Measurements from ENCODE around the gene C2orf74. TPM values are rescaled to one million over a fixed set of nuclear protein-coding genes. Genes with fewer than 3 reads are reported as not detected.

C2orf74 gene
- total RNA-seq (2014; rRNA removed; shearing (Covaris generic)) (4.3 and 5.7 TPM in 2 replicates), polyA plus RNA-seq (2016; fragmentation: Nextera tagmentation; extraction: Ambion mirVana) (18.2 and 21.5 TPM in 2 replicates)
- long read RNA-seq, transcript C2orf74-202 (4 exons, 879 nt): major isoform, 6 of 10 reads
- long read RNA-seq, partial matches to known transcripts: 0 of 10 reads
- long read RNA-seq, other reads (novel, unspliced or antisense): 3 of 10 reads

DNA sequence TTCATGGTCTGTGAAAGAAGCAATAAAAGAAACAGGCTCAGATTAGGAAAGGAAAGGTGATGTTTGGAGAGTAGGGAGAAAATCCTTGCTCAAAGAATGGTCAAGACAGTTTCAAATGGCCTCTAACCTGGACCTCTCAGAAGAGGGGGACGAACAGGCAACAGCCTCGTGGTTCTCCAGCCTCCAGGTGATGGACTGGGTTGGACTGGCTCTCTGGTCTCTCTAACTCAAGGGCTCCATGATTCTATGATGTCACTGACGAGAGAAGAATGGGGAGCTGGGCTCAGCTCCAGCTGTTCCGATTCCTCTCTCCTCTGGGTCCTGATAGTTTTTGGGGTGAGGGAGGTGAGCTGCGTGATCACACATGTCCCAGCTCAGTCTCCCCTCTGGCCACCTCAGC is at the start of gene C2orf74:
Gene C2orf74, plus strand, starts transcription at position 301 of the 400 bp plus-strand sequence. CDS start 327 bp downstream, outside the sequence.
- H3K4me2 ChIP-seq: no peak within 1 kb of the TSS
- Mint-ChIP-seq H3K4me3 (no peak within 1 kb of the TSS), H3K9me3 (no peaks in the 10 kb centered on the region), H3K36me3 (ENCODE audit: low read depth) (peaks cover 24% of the 10 kb centered on the region), H3K4me1 (no peaks in the 10 kb centered on the region), H3K27ac (no peak within 1 kb of the TSS), H3K27me3 (ENCODE audit: insufficient read depth, low read depth, poor library complexity) (peaks cover 1% of the 10 kb centered on the region)
- H3K36me3 ChIP-seq (ENCODE audit: insufficient read depth): no peaks in the 10 kb centered on the region; the same call in 1 of the 2 replicates
- ATAC-seq (no peak), DNase-seq (ENCODE audit: low spot score) (no peak)
- no peak within 1 kb of the TSS for H3K4me3 ChIP-seq
- no peaks in the 10 kb centered on the region for H3K4me1 ChIP-seq (ENCODE audit: insufficient read depth)
- H3K27me3 ChIP-seq (ENCODE audit: insufficient read depth): no peaks in the 10 kb centered on the region
- H3K9me2 ChIP-seq (ENCODE audit: insufficient read depth): no peaks in the 10 kb centered on the region
- H4K20me1 ChIP-seq (replicated peaks; ENCODE audit: insufficient read depth): no peaks in the 10 kb centered on the region
- H2AFZ ChIP-seq: no peak within 1 kb of the TSS
- no peaks in the 10 kb centered on the region for H3F3A ChIP-seq (replicated peaks; ENCODE audit: low read depth)
- H3K79me2 ChIP-seq (replicated peaks; ENCODE audit: insufficient read depth): no peaks in the 10 kb centered on the region
- H3K27ac ChIP-seq (ENCODE audit: low read depth): no peak within 1 kb of the TSS
- no peak for TF ChIP-seq STAT1 (IDR thresholded peaks at IDR 0.05; ENCODE audit: unreplicated experiment)
- TF ChIP-seq, protein P1, sequence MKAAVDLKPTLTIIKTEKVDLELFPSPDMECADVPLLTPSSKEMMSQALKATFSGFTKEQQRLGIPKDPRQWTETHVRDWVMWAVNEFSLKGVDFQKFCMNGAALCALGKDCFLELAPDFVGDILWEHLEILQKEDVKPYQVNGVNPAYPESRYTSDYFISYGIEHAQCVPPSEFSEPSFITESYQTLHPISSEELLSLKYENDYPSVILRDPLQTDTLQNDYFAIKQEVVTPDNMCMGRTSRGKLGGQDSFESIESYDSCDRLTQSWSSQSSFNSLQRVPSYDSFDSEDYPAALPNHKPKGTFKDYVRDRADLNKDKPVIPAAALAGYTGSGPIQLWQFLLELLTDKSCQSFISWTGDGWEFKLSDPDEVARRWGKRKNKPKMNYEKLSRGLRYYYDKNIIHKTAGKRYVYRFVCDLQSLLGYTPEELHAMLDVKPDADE (IDR thresholded peaks at IDR 0.05): no peak
- TF ChIP-seq JUNB (IDR thresholded peaks at IDR 0.05; ENCODE audit: unreplicated experiment): no peak
- TF ChIP-seq ZNF114 (CRISPR knock-in tag; IDR thresholded peaks at IDR 0.05): no peak
- no peak for TF ChIP-seq POLR2AphosphoS5 (IDR thresholded peaks at IDR 0.05; ENCODE audit: low read depth)
- TF ChIP-seq, protein P2, sequence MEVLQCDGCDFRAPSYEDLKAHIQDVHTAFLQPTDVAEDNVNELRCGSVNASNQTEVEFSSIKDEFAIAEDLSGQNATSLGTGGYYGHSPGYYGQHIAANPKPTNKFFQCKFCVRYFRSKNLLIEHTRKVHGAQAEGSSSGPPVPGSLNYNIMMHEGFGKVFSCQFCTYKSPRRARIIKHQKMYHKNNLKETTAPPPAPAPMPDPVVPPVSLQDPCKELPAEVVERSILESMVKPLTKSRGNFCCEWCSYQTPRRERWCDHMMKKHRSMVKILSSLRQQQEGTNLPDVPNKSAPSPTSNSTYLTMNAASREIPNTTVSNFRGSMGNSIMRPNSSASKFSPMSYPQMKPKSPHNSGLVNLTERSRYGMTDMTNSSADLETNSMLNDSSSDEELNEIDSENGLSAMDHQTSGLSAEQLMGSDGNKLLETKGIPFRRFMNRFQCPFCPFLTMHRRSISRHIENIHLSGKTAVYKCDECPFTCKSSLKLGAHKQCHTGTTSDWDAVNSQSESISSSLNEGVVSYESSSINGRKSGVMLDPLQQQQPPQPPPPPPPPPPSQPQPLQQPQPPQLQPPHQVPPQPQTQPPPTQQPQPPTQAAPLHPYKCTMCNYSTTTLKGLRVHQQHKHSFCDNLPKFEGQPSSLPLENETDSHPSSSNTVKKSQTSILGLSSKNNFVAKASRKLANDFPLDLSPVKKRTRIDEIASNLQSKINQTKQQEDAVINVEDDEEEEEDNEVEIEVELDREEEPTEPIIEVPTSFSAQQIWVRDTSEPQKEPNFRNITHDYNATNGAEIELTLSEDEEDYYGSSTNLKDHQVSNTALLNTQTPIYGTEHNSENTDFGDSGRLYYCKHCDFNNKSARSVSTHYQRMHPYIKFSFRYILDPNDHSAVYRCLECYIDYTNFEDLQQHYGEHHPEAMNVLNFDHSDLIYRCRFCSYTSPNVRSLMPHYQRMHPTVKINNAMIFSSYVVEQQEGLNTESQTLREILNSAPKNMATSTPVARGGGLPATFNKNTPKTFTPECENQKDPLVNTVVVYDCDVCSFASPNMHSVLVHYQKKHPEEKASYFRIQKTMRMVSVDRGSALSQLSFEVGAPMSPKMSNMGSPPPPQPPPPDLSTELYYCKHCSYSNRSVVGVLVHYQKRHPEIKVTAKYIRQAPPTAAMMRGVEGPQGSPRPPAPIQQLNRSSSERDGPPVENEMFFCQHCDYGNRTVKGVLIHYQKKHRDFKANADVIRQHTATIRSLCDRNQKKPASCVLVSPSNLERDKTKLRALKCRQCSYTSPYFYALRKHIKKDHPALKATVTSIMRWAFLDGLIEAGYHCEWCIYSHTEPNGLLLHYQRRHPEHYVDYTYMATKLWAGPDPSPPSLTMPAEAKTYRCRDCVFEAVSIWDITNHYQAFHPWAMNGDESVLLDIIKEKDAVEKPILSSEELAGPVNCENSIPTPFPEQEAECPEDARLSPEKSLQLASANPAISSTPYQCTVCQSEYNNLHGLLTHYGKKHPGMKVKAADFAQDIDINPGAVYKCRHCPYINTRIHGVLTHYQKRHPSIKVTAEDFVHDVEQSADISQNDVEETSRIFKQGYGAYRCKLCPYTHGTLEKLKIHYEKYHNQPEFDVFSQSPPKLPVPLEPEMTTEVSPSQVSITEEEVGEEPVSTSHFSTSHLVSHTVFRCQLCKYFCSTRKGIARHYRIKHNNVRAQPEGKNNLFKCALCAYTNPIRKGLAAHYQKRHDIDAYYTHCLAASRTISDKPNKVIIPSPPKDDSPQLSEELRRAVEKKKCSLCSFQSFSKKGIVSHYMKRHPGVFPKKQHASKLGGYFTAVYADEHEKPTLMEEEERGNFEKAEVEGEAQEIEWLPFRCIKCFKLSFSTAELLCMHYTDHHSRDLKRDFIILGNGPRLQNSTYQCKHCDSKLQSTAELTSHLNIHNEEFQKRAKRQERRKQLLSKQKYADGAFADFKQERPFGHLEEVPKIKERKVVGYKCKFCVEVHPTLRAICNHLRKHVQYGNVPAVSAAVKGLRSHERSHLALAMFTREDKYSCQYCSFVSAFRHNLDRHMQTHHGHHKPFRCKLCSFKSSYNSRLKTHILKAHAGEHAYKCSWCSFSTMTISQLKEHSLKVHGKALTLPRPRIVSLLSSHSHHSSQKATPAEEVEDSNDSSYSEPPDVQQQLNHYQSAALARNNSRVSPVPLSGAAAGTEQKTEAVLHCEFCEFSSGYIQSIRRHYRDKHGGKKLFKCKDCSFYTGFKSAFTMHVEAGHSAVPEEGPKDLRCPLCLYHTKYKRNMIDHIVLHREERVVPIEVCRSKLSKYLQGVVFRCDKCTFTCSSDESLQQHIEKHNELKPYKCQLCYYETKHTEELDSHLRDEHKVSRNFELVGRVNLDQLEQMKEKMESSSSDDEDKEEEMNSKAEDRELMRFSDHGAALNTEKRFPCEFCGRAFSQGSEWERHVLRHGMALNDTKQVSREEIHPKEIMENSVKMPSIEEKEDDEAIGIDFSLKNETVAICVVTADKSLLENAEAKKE (CRISPR knock-in tag; IDR thresholded peaks at IDR 0.05): no peak
- no peak for TF ChIP-seq EZH2phosphoT487 (IDR thresholded peaks at IDR 0.05; ENCODE audit: unreplicated experiment)
- TF ChIP-seq CTCF (conservative IDR thresholded peaks at IDR 0.05; ENCODE audit: low read depth in 2 of 2): no peak
- TF ChIP-seq NANOG (IDR thresholded peaks at IDR 0.05; ENCODE audit: borderline replicate concordance): no peak
- TF ChIP-seq CREB1 (CRISPR knock-in tag; IDR thresholded peaks at IDR 0.05; ENCODE audit: low read depth): no peak
- no peak for TF ChIP-seq EZH2 (IDR thresholded peaks at IDR 0.05; ENCODE audit: low read depth, unreplicated experiment)
- no peak for TF ChIP-seq ZNF331 (CRISPR knock-in tag; IDR thresholded peaks at IDR 0.05; ENCODE audit: low read depth)
- TF ChIP-seq, protein P3, sequence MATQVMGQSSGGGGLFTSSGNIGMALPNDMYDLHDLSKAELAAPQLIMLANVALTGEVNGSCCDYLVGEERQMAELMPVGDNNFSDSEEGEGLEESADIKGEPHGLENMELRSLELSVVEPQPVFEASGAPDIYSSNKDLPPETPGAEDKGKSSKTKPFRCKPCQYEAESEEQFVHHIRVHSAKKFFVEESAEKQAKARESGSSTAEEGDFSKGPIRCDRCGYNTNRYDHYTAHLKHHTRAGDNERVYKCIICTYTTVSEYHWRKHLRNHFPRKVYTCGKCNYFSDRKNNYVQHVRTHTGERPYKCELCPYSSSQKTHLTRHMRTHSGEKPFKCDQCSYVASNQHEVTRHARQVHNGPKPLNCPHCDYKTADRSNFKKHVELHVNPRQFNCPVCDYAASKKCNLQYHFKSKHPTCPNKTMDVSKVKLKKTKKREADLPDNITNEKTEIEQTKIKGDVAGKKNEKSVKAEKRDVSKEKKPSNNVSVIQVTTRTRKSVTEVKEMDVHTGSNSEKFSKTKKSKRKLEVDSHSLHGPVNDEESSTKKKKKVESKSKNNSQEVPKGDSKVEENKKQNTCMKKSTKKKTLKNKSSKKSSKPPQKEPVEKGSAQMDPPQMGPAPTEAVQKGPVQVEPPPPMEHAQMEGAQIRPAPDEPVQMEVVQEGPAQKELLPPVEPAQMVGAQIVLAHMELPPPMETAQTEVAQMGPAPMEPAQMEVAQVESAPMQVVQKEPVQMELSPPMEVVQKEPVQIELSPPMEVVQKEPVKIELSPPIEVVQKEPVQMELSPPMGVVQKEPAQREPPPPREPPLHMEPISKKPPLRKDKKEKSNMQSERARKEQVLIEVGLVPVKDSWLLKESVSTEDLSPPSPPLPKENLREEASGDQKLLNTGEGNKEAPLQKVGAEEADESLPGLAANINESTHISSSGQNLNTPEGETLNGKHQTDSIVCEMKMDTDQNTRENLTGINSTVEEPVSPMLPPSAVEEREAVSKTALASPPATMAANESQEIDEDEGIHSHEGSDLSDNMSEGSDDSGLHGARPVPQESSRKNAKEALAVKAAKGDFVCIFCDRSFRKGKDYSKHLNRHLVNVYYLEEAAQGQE (IDR thresholded peaks at IDR 0.05; ENCODE audit: unreplicated experiment): no peak

Measured in GM23338 (cell line).